GM12878 (cell line): ENCODE results near the gene NACA2. TPM values are rescaled to one million over a fixed set of nuclear protein-coding genes. Genes with fewer than 3 reads are reported as not detected.

Experiments
- ATAC-seq: fragments of 200-7000 bp; cut with Tn5 transposase; 3 replicates; pipeline ENCODE4 v1.9.1; 2020; ENCODE audit warnings: mild to moderate bottlenecking, moderate library complexity
- BruUV-seq: library from RNA; stranded (reverse); fragments of 400-500 nt; replicated peaks from 2 replicates; lab custom pipeline; 2021; lab: Mats Ljungman, UMichigan
- CTCF ChIA-PET: fragments of 300-600 bp; sonication (Branson Sonifier 250); formaldehyde crosslinking; extraction: SDS; loops from one replicate; lab custom pipeline; 2021; ENCODE audit warnings: inconsistent platforms; lab: Yijun Ruan, JAX
- POLR2A ChIA-PET: fragments of 350-600 bp; formaldehyde crosslinking; extraction: SDS; loops from one replicate; lab custom pipeline; 2021; ENCODE audit warnings: inconsistent platforms; lab: Charles Lee
- RAD21 ChIA-PET: fragments of 300-600 bp; sonication (Branson Sonifier 250); formaldehyde crosslinking; loops from one replicate; lab custom pipeline; 2023; ENCODE audit warnings: antibody characterized with exemption; ENCODE audit not compliant: unreplicated experiment; lab: Charles Lee
- SMC1A ChIA-PET: fragments of 300-600 bp; sonication (Branson Sonifier 250); formaldehyde crosslinking; loops from one replicate; lab custom pipeline; 2023; ENCODE audit not compliant: unreplicated experiment, uncharacterized antibody; lab: Charles Lee
- DNase-seq: peaks from one replicate; pipeline ENCODE4 v3.0.0-alpha.2; 2011; ENCODE audit warnings: low read depth, low spot score
- FAIRE-seq: peaks from 3 replicates; lab custom pipeline; 2011; peaks lifted over from hg19 to GRCh38; lab: Jason Lieb, UNC
- H2AFZ ChIP-seq: 2 replicates; pipeline ENCODE4 v1.6.0; 2011; ENCODE audit warnings: low read depth, low read length, control low read depth; ENCODE audit not compliant: control insufficient read depth
- H3K27ac ChIP-seq: 2 replicates; pipeline ENCODE4 v1.5.1; 2011; ENCODE audit warnings: control low read depth; ENCODE audit not compliant: control insufficient read depth, insufficient read depth
- H3K27me3 ChIP-seq, 2 experiments: replicated peaks in 1 of 2; 2 replicates each; pipeline versions ENCODE4 v1.6.0 to v1.6.1; 2011; ENCODE audit warnings: low read length in 1 of 2; ENCODE audit not compliant: control insufficient read depth in 2 of 2, insufficient read depth in 2 of 2
- H3K36me3 ChIP-seq, 2 experiments: 2 replicates each; pipeline ENCODE4 v1.5.1; 2011; ENCODE audit warnings: low read length in 1 of 2; ENCODE audit not compliant: control insufficient read depth in 2 of 2, insufficient read depth in 2 of 2
- H3K4me1 ChIP-seq: 2 replicates; pipeline ENCODE4 v1.6.1; 2011; ENCODE audit warnings: mild to moderate bottlenecking, low read length, moderate library complexity, mixed read lengths; ENCODE audit not compliant: control insufficient read depth, insufficient read depth
- H3K4me2 ChIP-seq: 2 replicates; pipeline ENCODE4 v1.6.0; 2011; ENCODE audit warnings: control low read depth; ENCODE audit not compliant: control insufficient read depth, insufficient read depth
- H3K4me3 ChIP-seq: fragments of 200-600 bp; sonication (generic); 2 replicates; pipeline ENCODE4 v1.5.1; 2016
- H3K79me2 ChIP-seq: 2 replicates; pipeline ENCODE4 v1.6.0; 2011; ENCODE audit warnings: low read length; ENCODE audit not compliant: control insufficient read depth, insufficient read depth
- H3K9ac ChIP-seq: 2 replicates; pipeline ENCODE4 v1.8.0; 2011; ENCODE audit warnings: low read length, control low read depth, mixed read lengths; ENCODE audit not compliant: control insufficient read depth, insufficient read depth
- H3K9me3 ChIP-seq: replicated peaks from 3 replicates; pipeline ENCODE4 v1.5.1; 2011; ENCODE audit warnings: mild to moderate bottlenecking, low read length; ENCODE audit not compliant: control insufficient read depth, insufficient read depth
- H4K20me1 ChIP-seq: 2 replicates; pipeline ENCODE4 v1.6.0; 2011; ENCODE audit not compliant: control insufficient read depth, insufficient read depth
- BACH1 ChIP-seq: fragments of 450-650 bp; IDR thresholded peaks from 2 replicates; pipeline ENCODE4 v1.6.1; 2017; ENCODE audit warnings: mild to moderate bottlenecking, borderline replicate concordance
- ETV6 ChIP-seq, 2 experiments: fragments of 450-650 bp in 1 of 2; IDR thresholded peaks in 1 of 2; conservative IDR thresholded peaks in 1 of 2; 2 replicates each; pipeline ENCODE4 v1.6.1; 2014; ENCODE audit warnings: antibody characterized with exemption in 1 of 2, borderline replicate concordance in 1 of 2, low read depth in 1 of 2, mild to moderate bottlenecking in 1 of 2, moderate library complexity in 1 of 2
- KDM1A ChIP-seq: fragments of 200-600 bp; sonication (generic); IDR thresholded peaks from 2 replicates; pipeline ENCODE4 v1.6.1; 2016; ENCODE audit warnings: borderline replicate concordance
- RAD51 ChIP-seq: fragments of 450-650 bp; IDR thresholded peaks from 2 replicates; pipeline ENCODE4 v1.6.1; 2016; ENCODE audit warnings: moderate library complexity, mild to moderate bottlenecking, inconsistent platforms
- STAT1 ChIP-seq: fragments of 450-650 bp; conservative IDR thresholded peaks from 2 replicates; pipeline ENCODE4 v1.6.1; 2014; ENCODE audit warnings: antibody characterized with exemption, mild to moderate bottlenecking
- TARDBP ChIP-seq: IDR thresholded peaks from 2 replicates; pipeline ENCODE4 v1.6.1; 2016; ENCODE audit warnings: borderline replicate concordance
- YBX1 ChIP-seq: fragments of 450-650 bp; IDR thresholded peaks from 2 replicates; pipeline ENCODE4 v1.6.1; 2016; ENCODE audit warnings: antibody characterized with exemption
- ZNF384 ChIP-seq: IDR thresholded peaks from 2 replicates; pipeline ENCODE4 v1.6.1; 2012; ENCODE audit warnings: low read depth, mild to moderate bottlenecking, low read length, improper control_type of control experiment, borderline replicate concordance
- ZNF592 ChIP-seq: fragments of 450-650 bp; IDR thresholded peaks from 2 replicates; pipeline ENCODE4 v1.6.1; 2017; ENCODE audit warnings: mild to moderate bottlenecking, moderate library complexity
- WGBS: methylation state at CpG from one replicate; pipeline ENCODE4 v1.1.6; 2016; ENCODE audit warnings: low lambda C conversion rate; ENCODE audit not compliant: insufficient replicate concordance, insufficient coverage; ENCODE audit errors: missing lambda C conversion rate; 5-methylcytosine and 5-hydroxymethylcytosine counted together
- in situ Hi-C: fragments of 300-500 bp; cut with MboI; formaldehyde crosslinking; loops from 9 replicates; pipeline ENCODE4 v1.14.3; 2018; ENCODE audit warnings: mixed read lengths
- intact Hi-C: fragments of 100-400 bp; cut with micrococcal nuclease; formaldehyde crosslinking; loops from one replicate; pipeline ENCODE4 v1.14.2; 2022; ENCODE audit not compliant: unreplicated experiment
- polyA plus RNA-seq, 11 experiments: library from polyadenylated mRNA; depleted of rRNA in 4 of 11; unstranded in 6 of 11; stranded (reverse) in 5 of 11; fragments of >200 nt; fragmentation: Nextera tagmentation in 4 of 11; fragmentation: Illumina TruSeq in 1 of 11; extraction: Ambion mirVana in 4 of 11; extraction: Trizol in 1 of 11; gene quantifications; 1 replicate in 1 of 11; 2 replicates in 10 of 11; pipeline versions ENCODE4 v1.2.1 to v1.2.3, GENCODE V29; 2011 to 2016; ENCODE audit warnings: inconsistent platforms in 2 of 11, missing spikeins in 2 of 11, low read depth in 1 of 11
- total RNA-seq, 4 experiments: library from RNA; depleted of rRNA in 3 of 4; stranded (reverse); fragments of >200 nt in 3 of 4; fragmentation: Illumina TruSeq in 1 of 4; extraction: Trizol in 1 of 4; gene quantifications; 2 replicates each; pipeline versions ENCODE4 v1.2.1 to v1.2.3, GENCODE V29; 2013 to 2021

NACA2 gene
- total and polyA plus RNA-seq, 10 of the 15 experiments (the other 5 are each of a cell fraction or from before 2014, with no cell fraction given): 0.16 to 0.68 (median 0.36) TPM; not detected in 4

- 68% methylated on average over 4 of the region's 4 CpGs for WGBS
- POLR2A ChIA-PET: no interaction called here
- ATAC-seq: no peak
- BruUV-seq: no TSS peak
- H4K20me1 ChIP-seq: no peaks in the 10 kb centered on the region
- TF ChIP-seq ETV6 (conservative IDR thresholded peaks at IDR 0.05 in 1 of 2, IDR thresholded peaks at IDR 0.05 in 1 of 2; ENCODE audit: borderline replicate concordance in 1 of 2, low read depth in 1 of 2): peak in 1 of 2 experiments; percentile 49; a peak in 1 of 4 replicates
- no peak for TF ChIP-seq BACH1
- TF ChIP-seq, all 136 proteins: peak for 1
- H3K27ac ChIP-seq: no peak overlapping the region
- H3K9ac ChIP-seq: no peak overlapping the region
- H3K9me3 ChIP-seq: peaks cover 6% of the 10 kb centered on the region; the same call in 2 of the 3 replicates
- no peak for FAIRE-seq
- DNase-seq: no peak
- H3K36me3 ChIP-seq: no peaks in the 10 kb centered on the region
- ChIA-PET RAD21 (interaction anchor here (1.0 kb wide), 1 partner anchor 219 kb away, joined by 5 read pairs; no protein-coding TSS in a partner anchor), SMC1A (interaction anchor here (0.6 to 2.0 kb wide), 6 partner anchors 17 to 135 kb away, joined by 3 to 8 read pairs (median 4); no protein-coding TSS in a partner anchor), CTCF (interaction anchor here (0.6 to 1.5 kb wide), 4 partner anchors 18 to 222 kb away, joined by 4 to 6 read pairs (median 4); no protein-coding TSS in a partner anchor)
- H2AFZ ChIP-seq: no peak overlapping the region
- in situ Hi-C loops: no loop called here
- intact Hi-C loops: no loop called here
- H3K4me3 ChIP-seq: no peak overlapping the region
- H3K79me2 ChIP-seq: no peaks in the 10 kb centered on the region
- H3K4me2 ChIP-seq: no peak overlapping the region
- peaks cover 7% of the 10 kb centered on the region for H3K4me1 ChIP-seq
- no peaks in the 10 kb centered on the region; a peak in 1 of 4 replicates for H3K27me3 ChIP-seq
Observed at GRCh38 chr17:61617330-61617729, 26.3 kb upstream of the NACA2 start.

- Histone ChIP-seq H3K79me2 (no peaks in the 10 kb centered on the region), H2AFZ (no peak overlapping the region), H3K36me3 (no peaks in the 10 kb centered on the region), H3K27ac (no peak overlapping the region), H3K27me3 (no peaks in the 10 kb centered on the region; a peak in 1 of 4 replicates), H4K20me1 (no peaks in the 10 kb centered on the region), H3K4me1 (peaks cover 7% of the 10 kb centered on the region), H3K4me3 (no peak overlapping the region), H3K4me2 (no peak overlapping the region; the same call in 1 of the 2 replicates), H3K9ac (no peak overlapping the region), H3K9me3 (peaks cover 6% of the 10 kb centered on the region; the same call in 2 of the 3 replicates)
- in situ Hi-C loops (no loop called here), intact Hi-C loops (no loop called here)
- SMC1A ChIA-PET: interaction anchor here (0.7 to 2.0 kb wide), 4 partner anchors 18 to 136 kb away, joined by 3 to 8 read pairs (median 5); no protein-coding TSS in a partner anchor
- RAD21 ChIA-PET: interaction anchor here (1.0 kb wide), 1 partner anchor 219 kb away, joined by 5 read pairs; no protein-coding TSS in a partner anchor
- CTCF ChIA-PET: interaction anchor here (0.6 to 1.5 kb wide), 3 partner anchors 19 to 220 kb away, joined by 4 to 5 read pairs (median 4); no protein-coding TSS in a partner anchor
- no peak for FAIRE-seq
- no peak for ATAC-seq
- 50% methylated on average over 1 of the region's 1 CpG for WGBS
- no peak for DNase-seq
- POLR2A ChIA-PET: no interaction called here
- BruUV-seq: no TSS peak
- TF ChIP-seq YBX1 (no peak), ZNF592 (no peak), TARDBP (no peak), KDM1A (no peak), ZNF384 (no peak), RAD51 (no peak), STAT1 (no peak)
Observed at GRCh38 chr17:61616783-61617182, 25.8 kb upstream of the NACA2 start.
